ENCODE data around the gene PLCB1.

DNA sequence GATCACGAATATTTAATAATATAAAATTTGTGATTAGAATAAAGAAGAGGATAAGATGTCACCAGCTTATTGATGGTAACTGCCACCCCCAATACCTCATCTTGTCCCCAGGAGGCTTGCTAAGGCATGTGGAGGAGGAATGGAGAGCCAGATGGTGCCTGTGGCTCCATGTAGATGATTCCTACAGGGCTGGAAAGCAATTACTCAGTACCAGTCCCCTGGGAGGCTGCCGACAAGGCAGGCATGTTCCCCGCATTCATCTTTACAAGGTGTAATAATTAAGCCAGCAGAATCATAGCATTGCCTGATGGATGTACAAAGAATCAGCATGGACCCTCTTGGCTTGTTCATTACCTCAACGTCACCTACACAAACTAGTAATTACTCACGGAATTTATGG, 155.3 kb downstream of the PLCB1 start:
- TF ChIP-seq, protein P1, sequence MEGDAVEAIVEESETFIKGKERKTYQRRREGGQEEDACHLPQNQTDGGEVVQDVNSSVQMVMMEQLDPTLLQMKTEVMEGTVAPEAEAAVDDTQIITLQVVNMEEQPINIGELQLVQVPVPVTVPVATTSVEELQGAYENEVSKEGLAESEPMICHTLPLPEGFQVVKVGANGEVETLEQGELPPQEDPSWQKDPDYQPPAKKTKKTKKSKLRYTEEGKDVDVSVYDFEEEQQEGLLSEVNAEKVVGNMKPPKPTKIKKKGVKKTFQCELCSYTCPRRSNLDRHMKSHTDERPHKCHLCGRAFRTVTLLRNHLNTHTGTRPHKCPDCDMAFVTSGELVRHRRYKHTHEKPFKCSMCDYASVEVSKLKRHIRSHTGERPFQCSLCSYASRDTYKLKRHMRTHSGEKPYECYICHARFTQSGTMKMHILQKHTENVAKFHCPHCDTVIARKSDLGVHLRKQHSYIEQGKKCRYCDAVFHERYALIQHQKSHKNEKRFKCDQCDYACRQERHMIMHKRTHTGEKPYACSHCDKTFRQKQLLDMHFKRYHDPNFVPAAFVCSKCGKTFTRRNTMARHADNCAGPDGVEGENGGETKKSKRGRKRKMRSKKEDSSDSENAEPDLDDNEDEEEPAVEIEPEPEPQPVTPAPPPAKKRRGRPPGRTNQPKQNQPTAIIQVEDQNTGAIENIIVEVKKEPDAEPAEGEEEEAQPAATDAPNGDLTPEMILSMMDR (IDR thresholded peaks at IDR 0.05): no peak
- TF ChIP-seq POLR2AphosphoS5 (IDR thresholded peaks at IDR 0.05): no peak

Measured in breast epithelium (tissue), 3 donors.